D721Med (cell line): Measurements from ENCODE around the gene METTL4.

Experiments used
- DNase-seq: peaks from one replicate; pipeline ENCODE4 v3.0.0; 2011; ENCODE audit warnings: low spot score; ENCODE audit not compliant: insufficient read length
- FAIRE-seq: peaks from 2 replicates; lab custom pipeline; 2011; peaks lifted over from hg19 to GRCh38; lab: Jason Lieb, UNC
- TF ChIP-seq, protein P1 (sequence below): IDR thresholded peaks from 2 replicates; pipeline ENCODE4 v1.5.1; 2012; ENCODE audit warnings: mild to moderate bottlenecking, control low read depth; ENCODE audit not compliant: insufficient read depth; ENCODE audit errors: missing control alignments

The METTL4 gene

DNA sequence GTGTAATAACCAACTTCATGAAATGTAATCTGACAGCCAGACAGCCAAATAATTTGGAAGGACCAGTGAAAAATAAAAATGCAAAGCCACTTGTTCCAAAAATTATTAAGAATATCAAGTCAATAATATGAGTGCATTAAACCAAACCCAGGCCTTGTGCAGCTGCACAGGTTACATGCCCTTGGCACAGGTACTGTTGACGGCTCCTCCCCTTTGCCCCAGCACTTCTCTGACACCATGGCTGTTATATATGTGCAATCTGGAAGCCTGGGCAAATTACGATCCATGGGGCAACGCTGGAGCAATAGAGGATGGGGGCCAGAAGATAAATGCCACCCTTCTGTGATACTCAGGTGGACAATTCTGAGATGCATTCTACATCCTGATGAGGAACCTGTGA, 68.9 kb downstream of the METTL4 start:
- TF ChIP-seq, protein P1, sequence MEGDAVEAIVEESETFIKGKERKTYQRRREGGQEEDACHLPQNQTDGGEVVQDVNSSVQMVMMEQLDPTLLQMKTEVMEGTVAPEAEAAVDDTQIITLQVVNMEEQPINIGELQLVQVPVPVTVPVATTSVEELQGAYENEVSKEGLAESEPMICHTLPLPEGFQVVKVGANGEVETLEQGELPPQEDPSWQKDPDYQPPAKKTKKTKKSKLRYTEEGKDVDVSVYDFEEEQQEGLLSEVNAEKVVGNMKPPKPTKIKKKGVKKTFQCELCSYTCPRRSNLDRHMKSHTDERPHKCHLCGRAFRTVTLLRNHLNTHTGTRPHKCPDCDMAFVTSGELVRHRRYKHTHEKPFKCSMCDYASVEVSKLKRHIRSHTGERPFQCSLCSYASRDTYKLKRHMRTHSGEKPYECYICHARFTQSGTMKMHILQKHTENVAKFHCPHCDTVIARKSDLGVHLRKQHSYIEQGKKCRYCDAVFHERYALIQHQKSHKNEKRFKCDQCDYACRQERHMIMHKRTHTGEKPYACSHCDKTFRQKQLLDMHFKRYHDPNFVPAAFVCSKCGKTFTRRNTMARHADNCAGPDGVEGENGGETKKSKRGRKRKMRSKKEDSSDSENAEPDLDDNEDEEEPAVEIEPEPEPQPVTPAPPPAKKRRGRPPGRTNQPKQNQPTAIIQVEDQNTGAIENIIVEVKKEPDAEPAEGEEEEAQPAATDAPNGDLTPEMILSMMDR, result no peak
- no peak for DNase-seq
- FAIRE-seq, result no peak

DNA sequence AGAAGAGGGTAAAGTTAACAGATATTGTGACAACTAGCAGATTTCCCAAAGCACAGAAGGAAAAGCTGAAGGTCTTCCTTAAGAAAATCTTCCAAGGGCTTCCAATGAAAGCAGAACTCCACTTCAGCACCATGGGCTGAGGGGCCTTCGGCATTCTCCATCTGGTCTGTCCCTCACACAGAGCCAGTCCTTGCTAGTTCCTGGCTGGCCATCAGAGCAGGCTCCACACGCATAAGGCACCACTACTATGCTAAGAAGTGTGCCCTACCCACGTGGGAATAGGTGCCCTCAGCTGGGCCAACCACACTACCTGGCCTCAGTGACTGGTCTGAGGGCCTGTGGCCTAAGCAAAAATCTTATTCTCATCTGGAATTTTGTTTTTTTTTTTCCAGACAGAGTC, 73.5 kb downstream of the METTL4 start:
- TF ChIP-seq, protein P1, result no peak
- DNase-seq (no peak), FAIRE-seq (no peak)

DNA sequence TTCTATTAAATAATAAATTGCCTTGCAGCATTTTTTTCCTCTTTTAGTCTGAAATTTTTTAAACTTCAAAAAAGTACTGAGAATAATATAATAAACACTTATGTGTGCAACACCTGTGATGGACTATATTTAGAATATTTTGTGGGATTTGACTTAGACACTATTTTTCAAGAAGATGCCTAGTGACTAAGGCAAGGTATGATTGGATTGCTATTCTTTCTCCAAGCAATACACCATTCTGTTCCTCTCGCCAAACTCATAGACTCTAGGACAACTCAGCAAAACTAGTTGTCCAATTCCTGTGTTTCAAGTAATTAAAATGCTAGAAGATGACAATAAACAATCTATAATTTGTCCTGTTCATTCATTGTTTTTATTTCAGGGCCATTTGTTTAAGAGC, 75.9 kb downstream of the METTL4 start:
- FAIRE-seq (no peak), DNase-seq (no peak)
- TF ChIP-seq, protein P1, result no peak

DNA sequence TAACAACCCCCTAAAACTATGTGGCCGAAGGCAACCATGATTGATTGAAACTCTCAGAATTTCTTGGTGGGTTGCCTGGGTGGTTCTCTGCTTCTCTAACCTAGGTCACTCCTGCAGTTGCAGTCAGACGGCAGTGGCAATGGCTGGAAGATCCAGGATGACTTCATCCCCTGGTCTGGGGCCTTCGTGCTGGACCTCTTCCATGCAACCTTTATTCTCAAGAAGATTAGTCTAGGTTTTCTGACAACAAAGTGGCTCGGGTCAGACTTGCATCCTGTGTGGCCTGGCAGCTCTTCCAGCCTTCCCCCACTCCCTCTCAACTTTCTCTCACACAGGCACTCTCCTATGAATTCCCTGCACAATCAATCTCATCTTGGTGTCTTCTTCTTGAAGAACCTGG, 76.4 kb downstream of the METTL4 start:
- TF ChIP-seq, protein P1, result no peak
- FAIRE-seq, result no peak

More for the DNA sequence above, 76.4 kb downstream of the METTL4 start:
- DNase-seq, result no peak
